Esophagus squamous epithelium (tissue), 5 donors: ENCODE measurements around the gene SIX5. TPM values are rescaled to one million over a fixed set of nuclear protein-coding genes. Genes with fewer than 3 reads are reported as not detected.

Experiments
- DNase-seq: peaks from one replicate; lab custom pipeline; 2025; lab: John Stamatoyannopoulos, UW
- H3K27ac ChIP-seq, 4 donors: fragments of 200-600 bp; sonication (generic); one replicate each; pipeline ENCODE4 v1.5.1; 2016 to 2019; ENCODE audit warnings: mild to moderate bottlenecking in 1 of 4
- H3K27me3 ChIP-seq, 4 donors: fragments of 200-600 bp; sonication (generic); 1 replicate in 3 of 4; 2 replicates in 1 of 4; pipeline versions ENCODE4 v1.5.1 to v1.6.0; 2017 to 2021; ENCODE audit warnings: antibody characterized with exemption in 1 of 4
- H3K36me3 ChIP-seq, 3 donors: fragments of 200-600 bp; sonication (generic); one replicate each; pipeline ENCODE4 v1.5.1; 2016 to 2019
- H3K4me1 ChIP-seq, 3 donors: fragments of 200-600 bp; sonication (generic); one replicate each; pipeline ENCODE4 v1.5.1; 2017 to 2019
- H3K4me3 ChIP-seq, 4 donors: fragments of 200-600 bp; sonication (generic); 1 replicate in 3 of 4; 2 replicates in 1 of 4; pipeline ENCODE4 v1.5.1; 2016 to 2019; ENCODE audit warnings: mild to moderate bottlenecking in 2 of 4, moderate library complexity in 1 of 4
- H3K9me3 ChIP-seq, 3 donors: fragments of 200-600 bp; sonication (generic); one replicate each; pipeline ENCODE4 v1.5.1; 2016 to 2019
- POLR2A ChIP-seq, 4 donors: fragments of 450-650 bp; IDR thresholded peaks; one replicate each; pipeline ENCODE4 v1.6.1; 2017; ENCODE audit warnings: antibody characterized with exemption in 4 of 4, mild to moderate bottlenecking in 4 of 4, moderate library complexity in 3 of 4
- WGBS, 2 donors: methylation state at CpG; one replicate each; pipeline ENCODE4 v1.1.5; 2018; 5-methylcytosine and 5-hydroxymethylcytosine counted together
- intact Hi-C: fragments of 100-400 bp; cut with DNase I; formaldehyde crosslinking; loops from one replicate; pipeline ENCODE4 v1.15.0; 2022
- total RNA-seq, 4 donors: library from RNA; depleted of rRNA; stranded (reverse); fragments of >200 nt; gene quantifications; one replicate each; pipeline ENCODE4 v1.1.0, GENCODE V29; 2016
- TF ChIP-seq, protein P1 (sequence below), 6 experiments: fragments of 450-650 bp in 4 of 6; fragments of 200-600 bp in 2 of 6; sonication (generic) in 2 of 6; IDR thresholded peaks; one replicate each; pipeline ENCODE4 v1.5.1; 2016 to 2019; ENCODE audit warnings: antibody characterized with exemption in 6 of 6, mild to moderate bottlenecking in 4 of 6, moderate library complexity in 4 of 6
- donor health status: DM: yes; HTN: yes; CAD: no.

The SIX5 gene
- total RNA-seq, 4 donors from 2014 or later = 5.8 to 13.5 (median 10.1) TPM

- H3K4me3 ChIP-seq = peak overlapping the region in 3 of 4 donors; percentile 24 to 56 (median 37)
- peaks cover 20 to 69% (median 23%) of the 10 kb centered on the region in 3 donors for H3K4me1 ChIP-seq
- TF ChIP-seq POLR2A (IDR thresholded peaks at IDR 0.05) = no peak
- TF ChIP-seq, protein P1, sequence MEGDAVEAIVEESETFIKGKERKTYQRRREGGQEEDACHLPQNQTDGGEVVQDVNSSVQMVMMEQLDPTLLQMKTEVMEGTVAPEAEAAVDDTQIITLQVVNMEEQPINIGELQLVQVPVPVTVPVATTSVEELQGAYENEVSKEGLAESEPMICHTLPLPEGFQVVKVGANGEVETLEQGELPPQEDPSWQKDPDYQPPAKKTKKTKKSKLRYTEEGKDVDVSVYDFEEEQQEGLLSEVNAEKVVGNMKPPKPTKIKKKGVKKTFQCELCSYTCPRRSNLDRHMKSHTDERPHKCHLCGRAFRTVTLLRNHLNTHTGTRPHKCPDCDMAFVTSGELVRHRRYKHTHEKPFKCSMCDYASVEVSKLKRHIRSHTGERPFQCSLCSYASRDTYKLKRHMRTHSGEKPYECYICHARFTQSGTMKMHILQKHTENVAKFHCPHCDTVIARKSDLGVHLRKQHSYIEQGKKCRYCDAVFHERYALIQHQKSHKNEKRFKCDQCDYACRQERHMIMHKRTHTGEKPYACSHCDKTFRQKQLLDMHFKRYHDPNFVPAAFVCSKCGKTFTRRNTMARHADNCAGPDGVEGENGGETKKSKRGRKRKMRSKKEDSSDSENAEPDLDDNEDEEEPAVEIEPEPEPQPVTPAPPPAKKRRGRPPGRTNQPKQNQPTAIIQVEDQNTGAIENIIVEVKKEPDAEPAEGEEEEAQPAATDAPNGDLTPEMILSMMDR (IDR thresholded peaks at IDR 0.05) = no peak
- no peak for DNase-seq
- H3K9me3 ChIP-seq = no peaks in the 10 kb centered on the region
- H3K27me3 ChIP-seq = peaks cover 0 to 19% (median 0%) of the 10 kb centered on the region in 4 donors
- 33 to 34% methylated on average over 4 to 15 of the region's 44 CpGs for WGBS, 2 donors
- H3K36me3 ChIP-seq = peaks cover 0 to 24% (median 0%) of the 10 kb centered on the region in 3 donors
- H3K27ac ChIP-seq = no peak overlapping the region
- intact Hi-C loops = no loop called here
Measured at GRCh38 chr19:45815481-45816216, 46.6 kb upstream of the SIX5 start.

DNA sequence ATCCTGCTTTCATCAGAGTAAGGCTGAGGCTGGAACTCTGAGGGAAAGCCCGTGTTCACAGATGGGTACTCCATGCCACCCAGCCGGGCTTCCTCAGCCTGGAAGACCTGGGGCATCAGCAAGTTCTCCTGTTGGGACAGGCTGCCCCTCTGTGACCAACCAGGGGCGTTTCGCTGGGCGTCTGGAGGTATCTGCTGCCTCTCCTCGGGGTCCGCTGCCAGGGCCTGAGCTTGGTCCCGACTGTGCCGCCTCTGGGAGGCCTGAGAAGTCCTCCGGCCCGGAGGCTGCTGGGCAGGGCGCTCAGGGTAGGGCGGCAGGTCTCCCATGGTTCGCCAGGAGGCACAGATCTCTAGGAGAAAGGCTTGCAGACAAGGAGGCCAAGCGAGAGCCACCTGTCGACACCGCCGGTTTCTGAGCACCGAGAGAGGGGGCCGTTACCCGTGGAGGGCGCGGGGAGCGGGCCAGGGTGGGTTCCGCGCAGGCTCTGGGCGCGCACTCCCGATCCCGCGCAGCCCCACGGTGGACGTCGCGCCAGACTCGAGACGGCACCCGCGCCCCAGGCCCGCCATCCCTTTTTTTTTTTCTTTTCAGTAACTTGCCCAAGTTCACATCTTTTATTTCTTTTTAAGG is 45.9 kb upstream of the SIX5 start, which contains the start of gene RSPH6A:
Gene RSPH6A (minus strand): TSS at position 458 of the 630 bp plus-strand sequence. CDS start 132 bp downstream, at position 326.
- peaks cover 20 to 71% (median 28%) of the 10 kb centered on the region in 3 donors for H3K4me1 ChIP-seq
- no peak for DNase-seq
- WGBS, 2 donors = 44 to 47% methylated on average over 18 of the region's 40 CpGs
- H3K36me3 ChIP-seq = peaks cover 0 to 17% (median 0%) of the 10 kb centered on the region in 3 donors
- intact Hi-C loops = no loop called here
- no peak within 1 kb of the TSS for H3K27ac ChIP-seq
- H3K9me3 ChIP-seq = no peaks in the 10 kb centered on the region
- H3K27me3 ChIP-seq = peaks cover 0 to 19% (median 0%) of the 10 kb centered on the region in 4 donors
- H3K4me3 ChIP-seq = peak within 1 kb of the TSS in 3 of 4 donors; percentile 24 to 56 (median 37)
- no peak for TF ChIP-seq POLR2A (IDR thresholded peaks at IDR 0.05)
- TF ChIP-seq, protein P1 (IDR thresholded peaks at IDR 0.05) = no peak

- intact Hi-C loops = no loop called here
- no peak for DNase-seq
- peaks cover 20 to 74% (median 33%) of the 10 kb centered on the region in 3 donors for H3K4me1 ChIP-seq
- peaks cover 0 to 10% (median 0%) of the 10 kb centered on the region in 3 donors for H3K36me3 ChIP-seq
- H3K27ac ChIP-seq = no peak overlapping the region
- peaks cover 0 to 19% (median 0%) of the 10 kb centered on the region in 4 donors for H3K27me3 ChIP-seq
- WGBS, 2 donors = 54 to 55% methylated on average over 4 of the region's 12 CpGs
- TF ChIP-seq, protein P1 (IDR thresholded peaks at IDR 0.05) = no peak
- TF ChIP-seq POLR2A (IDR thresholded peaks at IDR 0.05) = no peak
- no peaks in the 10 kb centered on the region for H3K9me3 ChIP-seq
- H3K4me3 ChIP-seq = no peak overlapping the region
Measured at GRCh38 chr19:45814166-45814780, 45.2 kb upstream of the SIX5 start.

- H3K9me3 ChIP-seq = no peaks in the 10 kb centered on the region
- peak overlapping the region; percentile 67 to 80 (median 68) for H3K27ac ChIP-seq
- WGBS, 2 donors = 26 to 49% methylated on average over 5 of the region's 6 CpGs
- H3K4me1 ChIP-seq = peaks cover 20 to 63% (median 33%) of the 10 kb centered on the region in 3 donors
- TF ChIP-seq POLR2A (IDR thresholded peaks at IDR 0.05) = no peak
- TF ChIP-seq, protein P1 (IDR thresholded peaks at IDR 0.05) = no peak
- H3K36me3 ChIP-seq = no peaks in the 10 kb centered on the region
- H3K27me3 ChIP-seq = peaks cover 0 to 19% (median 0%) of the 10 kb centered on the region in 4 donors
- intact Hi-C loops = no loop called here
- no peak for DNase-seq
- H3K4me3 ChIP-seq = no peak overlapping the region
Measured at GRCh38 chr19:45812297-45812696, 43.2 kb upstream of the SIX5 start.
